GM12873 (cell line): Measurements from ENCODE around the gene PXMP4.

Experiments
- TF ChIP-seq, protein P1 (sequence below): IDR thresholded peaks from 2 replicates; pipeline ENCODE4 v1.5.1; 2012; ENCODE audit warnings: low read depth, mild to moderate bottlenecking, moderate library complexity, low read length, control low read depth; ENCODE audit not compliant: insufficient read depth; ENCODE audit errors: missing control alignments

Gene PXMP4, protein sequence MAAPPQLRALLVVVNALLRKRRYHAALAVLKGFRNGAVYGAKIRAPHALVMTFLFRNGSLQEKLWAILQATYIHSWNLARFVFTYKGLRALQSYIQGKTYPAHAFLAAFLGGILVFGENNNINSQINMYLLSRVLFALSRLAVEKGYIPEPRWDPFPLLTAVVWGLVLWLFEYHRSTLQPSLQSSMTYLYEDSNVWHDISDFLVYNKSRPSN

DNA sequence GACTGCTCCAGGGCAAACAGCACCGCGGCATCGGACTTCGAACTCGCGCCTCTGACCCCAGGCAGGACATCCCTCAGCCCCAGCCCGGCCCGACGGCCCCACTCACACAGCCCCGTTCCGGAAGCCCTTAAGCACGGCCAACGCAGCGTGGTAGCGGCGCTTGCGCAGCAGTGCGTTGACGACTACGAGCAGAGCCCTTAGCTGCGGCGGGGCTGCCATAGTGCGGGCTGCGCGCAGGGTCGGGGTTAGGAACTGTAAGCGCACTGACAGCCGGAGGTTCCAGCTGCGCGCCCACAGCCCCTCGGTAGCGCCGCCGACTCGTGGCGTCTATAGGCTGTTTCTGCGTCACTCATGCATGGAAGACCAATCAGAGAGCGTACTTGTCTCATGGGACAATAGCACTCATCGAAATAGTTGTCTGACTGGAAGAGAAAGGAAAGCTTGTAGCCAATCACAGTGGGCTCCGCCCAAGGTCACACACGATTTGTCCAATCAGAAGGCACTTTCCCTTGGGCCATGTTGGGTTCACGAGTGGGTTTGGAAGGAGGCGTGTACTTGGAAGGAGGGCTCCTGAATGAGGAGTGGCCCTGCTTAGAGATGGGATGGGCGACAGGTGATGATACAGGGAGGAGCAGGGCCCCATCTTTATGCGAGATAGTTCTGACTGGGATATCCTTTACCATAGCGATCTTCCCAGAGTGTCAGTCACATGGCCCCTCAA lies at the start of gene PXMP4:
Gene PXMP4 (minus strand): TSS at position 322 of the 721 bp plus-strand sequence. CDS start 103 bp downstream, at position 219.
- TF ChIP-seq, protein P1, sequence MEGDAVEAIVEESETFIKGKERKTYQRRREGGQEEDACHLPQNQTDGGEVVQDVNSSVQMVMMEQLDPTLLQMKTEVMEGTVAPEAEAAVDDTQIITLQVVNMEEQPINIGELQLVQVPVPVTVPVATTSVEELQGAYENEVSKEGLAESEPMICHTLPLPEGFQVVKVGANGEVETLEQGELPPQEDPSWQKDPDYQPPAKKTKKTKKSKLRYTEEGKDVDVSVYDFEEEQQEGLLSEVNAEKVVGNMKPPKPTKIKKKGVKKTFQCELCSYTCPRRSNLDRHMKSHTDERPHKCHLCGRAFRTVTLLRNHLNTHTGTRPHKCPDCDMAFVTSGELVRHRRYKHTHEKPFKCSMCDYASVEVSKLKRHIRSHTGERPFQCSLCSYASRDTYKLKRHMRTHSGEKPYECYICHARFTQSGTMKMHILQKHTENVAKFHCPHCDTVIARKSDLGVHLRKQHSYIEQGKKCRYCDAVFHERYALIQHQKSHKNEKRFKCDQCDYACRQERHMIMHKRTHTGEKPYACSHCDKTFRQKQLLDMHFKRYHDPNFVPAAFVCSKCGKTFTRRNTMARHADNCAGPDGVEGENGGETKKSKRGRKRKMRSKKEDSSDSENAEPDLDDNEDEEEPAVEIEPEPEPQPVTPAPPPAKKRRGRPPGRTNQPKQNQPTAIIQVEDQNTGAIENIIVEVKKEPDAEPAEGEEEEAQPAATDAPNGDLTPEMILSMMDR, result no peak

DNA sequence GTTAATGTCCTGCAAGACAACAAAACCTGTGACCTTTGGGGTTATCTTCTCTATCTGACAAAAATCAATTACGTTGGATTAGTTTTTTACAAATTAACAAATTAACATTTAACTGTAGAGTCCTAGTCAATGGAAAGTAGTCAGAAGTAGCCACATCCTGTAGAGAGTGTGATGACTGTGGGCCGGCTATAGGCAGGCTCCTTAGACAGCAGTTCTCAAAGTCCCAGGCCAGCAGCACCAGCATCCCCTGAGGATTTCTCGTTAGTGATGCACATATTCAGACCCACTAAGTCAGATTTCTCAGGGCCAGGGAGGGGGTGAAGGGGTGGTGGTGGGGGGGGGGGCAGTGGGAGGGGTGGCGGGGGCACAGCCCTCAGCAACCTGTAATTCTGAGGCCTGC lies 48.9 kb upstream of the PXMP4 start:
- TF ChIP-seq, protein P1, result no peak

DNA sequence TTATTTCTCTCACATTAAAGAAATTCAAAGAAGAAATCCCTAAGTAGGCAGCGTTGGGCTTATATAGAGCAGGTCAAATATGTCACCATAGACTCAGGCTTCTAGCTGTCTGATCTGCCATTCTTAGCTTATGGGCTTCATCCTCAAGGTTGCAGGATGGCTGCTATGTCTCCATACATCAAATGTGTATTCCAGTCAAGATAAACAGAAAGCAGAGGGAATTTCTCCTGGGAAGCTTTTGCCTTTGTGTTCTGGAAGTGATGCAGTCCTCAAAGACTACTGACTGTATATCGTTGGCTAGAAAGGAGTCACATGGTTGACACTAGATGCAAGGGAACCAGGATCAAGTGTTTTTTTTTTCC lies 47.6 kb upstream of the PXMP4 start:
- TF ChIP-seq, protein P1, result no peak

DNA sequence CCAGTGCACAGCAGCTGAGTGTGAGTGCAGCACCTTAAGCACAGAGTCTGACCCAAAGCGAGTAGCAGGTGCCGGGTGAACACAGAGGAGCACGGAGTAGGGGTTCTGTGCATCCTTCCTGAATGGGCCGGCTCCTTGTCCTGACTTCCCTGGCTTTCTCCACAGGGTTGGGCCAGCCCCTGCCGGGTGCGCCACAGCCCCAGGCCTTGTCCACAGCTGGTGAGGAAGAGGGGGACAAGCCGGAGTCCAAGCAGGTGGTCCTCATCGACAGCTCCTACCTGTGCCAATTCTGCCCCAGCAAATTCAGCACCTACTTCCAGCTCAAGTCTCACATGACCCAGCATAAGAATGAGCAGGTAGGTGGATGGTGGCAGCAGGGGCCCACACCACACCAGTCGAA lies 46.6 kb upstream of the PXMP4 start:
- TF ChIP-seq, protein P1, result no peak

DNA sequence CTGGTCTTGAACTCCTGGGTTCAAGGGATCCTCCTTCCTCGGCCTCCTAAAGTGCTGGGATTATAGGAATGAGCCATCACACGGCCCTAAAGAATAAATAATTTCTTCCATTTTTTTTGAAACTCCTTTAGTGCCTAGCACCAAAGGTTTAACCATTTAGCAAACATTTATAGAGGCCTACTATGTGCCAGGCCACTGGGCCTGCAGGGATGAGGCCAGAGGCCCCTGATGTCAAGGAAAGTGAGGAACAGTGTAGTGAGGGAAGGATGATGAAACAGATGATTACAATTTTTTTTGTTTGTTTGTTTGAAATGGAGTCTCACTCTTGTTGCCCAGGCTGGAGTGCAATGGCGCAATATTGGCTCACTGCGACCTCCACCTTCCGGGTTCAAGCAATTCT lies 45.5 kb upstream of the PXMP4 start:
- TF ChIP-seq, protein P1, result no peak

DNA sequence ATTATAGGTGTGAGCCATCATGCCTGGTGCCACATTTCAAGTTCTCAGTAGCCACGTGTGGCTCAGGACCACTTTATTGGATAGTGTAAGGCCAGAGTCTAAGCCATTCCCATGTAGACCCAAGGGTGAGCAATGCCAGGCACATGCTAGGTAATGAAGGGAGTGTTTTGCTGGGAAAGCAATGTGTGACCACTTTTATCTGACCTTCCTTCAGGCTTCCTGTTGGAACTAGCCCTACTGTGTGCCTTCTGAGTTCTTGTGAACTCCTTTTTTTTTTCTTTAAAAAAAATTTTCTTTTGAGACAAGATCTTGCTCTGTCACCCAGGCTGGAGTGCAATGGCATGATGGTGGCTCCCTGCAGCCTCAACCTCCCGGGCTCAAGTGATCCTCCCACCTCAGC lies 45.0 kb upstream of the PXMP4 start:
- TF ChIP-seq, protein P1, result no peak

DNA sequence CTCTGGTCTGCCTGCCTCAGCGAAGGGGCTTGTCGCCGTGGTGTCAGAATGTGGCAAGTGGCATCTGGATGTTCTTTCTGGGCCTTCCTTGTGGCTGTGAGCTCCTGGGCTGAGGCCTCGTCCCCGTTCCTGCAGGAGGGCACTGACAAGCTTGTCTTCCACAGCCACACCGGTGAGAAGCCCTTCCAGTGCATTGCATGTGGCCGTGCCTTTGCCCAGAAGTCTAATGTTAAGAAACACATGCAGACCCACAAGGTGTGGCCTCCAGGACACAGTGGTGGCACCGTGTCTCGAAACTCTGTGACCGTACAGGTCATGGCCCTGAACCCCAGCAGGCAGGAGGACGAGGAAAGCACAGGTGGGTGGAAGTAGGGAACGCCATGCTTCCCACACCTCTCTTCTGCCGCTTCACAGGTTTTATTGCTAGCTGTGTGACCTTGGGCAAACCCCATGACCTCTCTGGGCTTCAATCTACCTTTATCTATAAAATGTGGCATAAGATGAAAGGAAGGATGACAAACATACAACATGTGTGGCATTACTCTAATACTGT lies 41.7 kb upstream of the PXMP4 start:
- TF ChIP-seq, protein P1, result no peak
